ENCODE results near the gene STX11.
"Not testable (repeated sequence)": the region's sequence is repeated elsewhere in the genome, so short reads cannot be mapped to it uniquely, and the experiment has no call there.

Gene STX11

GRCh38 chr6:144178323-144178722, 28.0 kb downstream of the STX11 start:
- no peak for DNase-seq

- no peak for DNase-seq
Observed at GRCh38 chr6:144179237-144179636, 28.9 kb downstream of the STX11 start.

- no peak for DNase-seq
Observed at GRCh38 chr6:144179828-144180227, 29.5 kb downstream of the STX11 start.

GRCh38 chr6:144180354-144180753, 30.0 kb downstream of the STX11 start:
- not testable (repeated sequence) for DNase-seq

- DNase-seq, result no peak
Observed at GRCh38 chr6:144181639-144182038, 31.3 kb downstream of the STX11 start.

- DNase-seq, result not testable (repeated sequence)
Observed at GRCh38 chr6:144184186-144184585, 33.9 kb downstream of the STX11 start.

GRCh38 chr6:144185133-144185836, 35.0 kb downstream of the STX11 start:
- DNase-seq, result no peak

- no peak for DNase-seq
Observed at GRCh38 chr6:144186817-144187625, 36.7 kb downstream of the STX11 start.

GRCh38 chr6:144189351-144189750, 39.0 kb downstream of the STX11 start:
- DNase-seq, result no peak

GRCh38 chr6:144190080-144190479, 39.8 kb downstream of the STX11 start:
- no peak for DNase-seq

GRCh38 chr6:144190593-144190992, 40.3 kb downstream of the STX11 start:
- DNase-seq, result peak; percentile 76

GRCh38 chr6:144193181-144193580, 42.9 kb downstream of the STX11 start:
- DNase-seq, result no peak

GRCh38 chr6:144194293-144194810, 44.0 kb downstream of the STX11 start:
- no peak for DNase-seq

- DNase-seq, result peak; percentile 72
Observed at GRCh38 chr6:144195671-144196270, 45.5 kb downstream of the STX11 start.

GRCh38 chr6:144197919-144198318, 47.6 kb downstream of the STX11 start:
- DNase-seq, result no peak

GRCh38 chr6:144202879-144203468, 52.7 kb downstream of the STX11 start:
- DNase-seq, result no peak

GRCh38 chr6:144211160-144211559, 60.8 kb downstream of the STX11 start:
- DNase-seq, result no peak

GRCh38 chr6:144213315-144213714, 63.0 kb downstream of the STX11 start:
- no peak for DNase-seq

- no peak for DNase-seq
Observed at GRCh38 chr6:144214029-144214428, 63.7 kb downstream of the STX11 start.

- DNase-seq, result no peak
Observed at GRCh38 chr6:144214622-144215401, 64.5 kb downstream of the STX11 start.

GRCh38 chr6:144215402-144215931, 65.2 kb downstream of the STX11 start:
- no peak for DNase-seq
